Measurements from ENCODE around the gene KLHL17.

DNA sequence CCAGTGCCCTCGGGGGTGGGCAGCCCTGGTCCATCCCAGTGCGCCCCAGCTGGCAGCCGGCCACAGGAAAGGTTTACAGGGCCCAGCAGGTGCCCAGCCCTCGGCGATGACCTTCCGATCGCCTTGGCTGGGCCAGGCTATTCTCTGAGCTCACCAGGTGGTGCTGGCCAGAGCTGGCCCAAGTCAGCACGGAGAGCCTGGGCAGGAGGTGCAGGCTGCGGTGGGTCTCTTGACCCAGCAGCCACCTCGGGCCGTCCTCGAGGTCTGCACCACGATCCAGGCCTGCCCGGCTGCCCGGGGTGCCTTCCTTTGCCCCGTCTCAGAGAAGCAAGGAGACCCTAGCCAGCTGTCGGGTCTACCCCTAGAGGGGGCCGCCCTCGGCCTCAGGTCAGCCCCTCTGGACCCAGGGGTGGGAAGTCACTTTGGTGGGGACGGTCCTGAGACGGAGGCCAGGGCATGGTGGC is 21.1 kb downstream of the KLHL17 start:
- TF ChIP-seq, protein P1, sequence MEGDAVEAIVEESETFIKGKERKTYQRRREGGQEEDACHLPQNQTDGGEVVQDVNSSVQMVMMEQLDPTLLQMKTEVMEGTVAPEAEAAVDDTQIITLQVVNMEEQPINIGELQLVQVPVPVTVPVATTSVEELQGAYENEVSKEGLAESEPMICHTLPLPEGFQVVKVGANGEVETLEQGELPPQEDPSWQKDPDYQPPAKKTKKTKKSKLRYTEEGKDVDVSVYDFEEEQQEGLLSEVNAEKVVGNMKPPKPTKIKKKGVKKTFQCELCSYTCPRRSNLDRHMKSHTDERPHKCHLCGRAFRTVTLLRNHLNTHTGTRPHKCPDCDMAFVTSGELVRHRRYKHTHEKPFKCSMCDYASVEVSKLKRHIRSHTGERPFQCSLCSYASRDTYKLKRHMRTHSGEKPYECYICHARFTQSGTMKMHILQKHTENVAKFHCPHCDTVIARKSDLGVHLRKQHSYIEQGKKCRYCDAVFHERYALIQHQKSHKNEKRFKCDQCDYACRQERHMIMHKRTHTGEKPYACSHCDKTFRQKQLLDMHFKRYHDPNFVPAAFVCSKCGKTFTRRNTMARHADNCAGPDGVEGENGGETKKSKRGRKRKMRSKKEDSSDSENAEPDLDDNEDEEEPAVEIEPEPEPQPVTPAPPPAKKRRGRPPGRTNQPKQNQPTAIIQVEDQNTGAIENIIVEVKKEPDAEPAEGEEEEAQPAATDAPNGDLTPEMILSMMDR (IDR thresholded peaks at IDR 0.05; ENCODE audit: low read depth, low read length, poor library complexity, severe bottlenecking): no peak
- no peak for TF ChIP-seq EZH2phosphoT487 (IDR thresholded peaks at IDR 0.05; ENCODE audit: borderline replicate concordance, low read length)
